ENCODE results near the gene TMEM30B. TPM values are rescaled to one million over a fixed set of nuclear protein-coding genes. Genes with fewer than 3 reads are reported as not detected.

Gene TMEM30B
- total and polyA plus RNA-seq, 2 of the 4 experiments (the other 2 are of a cell fraction) = 0.03 TPM; not detected in 1

GRCh38 chr14:61264010-61264571 lies 17.0 kb downstream of the TMEM30B start:
- H4K20me1 ChIP-seq (ENCODE audit: insufficient read depth, low read length) = no peaks in the 10 kb centered on the region
- no peak overlapping the region for H2BK15ac ChIP-seq (ENCODE audit: low read depth, low read length)
- no peaks in the 10 kb centered on the region for H3K27me3 ChIP-seq (ENCODE audit: control insufficient read depth, insufficient read depth, low read length)
- no peak overlapping the region for H3K4ac ChIP-seq (ENCODE audit: low read depth, low read length)
- no peak overlapping the region for H3K4me2 ChIP-seq (ENCODE audit: low read depth, low read length)
- H3K4me3 ChIP-seq (ENCODE audit: insufficient read depth, low read depth, low read length) = no peak overlapping the region
- dilution Hi-C loops (cut with HindIII; ENCODE audit: low sequenced_read_pairs, unreplicated experiment) = no loop called here
- no peak overlapping the region for H3K9ac ChIP-seq (ENCODE audit: low read depth, low read length)
- H2BK5ac ChIP-seq (ENCODE audit: low read depth, low read length, poor library complexity, severe bottlenecking) = no peak overlapping the region
- no TSS peak for BruUV-seq (replicated peaks)
- no peak overlapping the region for H4K5ac ChIP-seq (ENCODE audit: low read depth, low read length)
- H3K56ac ChIP-seq (ENCODE audit: extremely low read depth, insufficient read depth, low read length) = no peak overlapping the region
- H4K91ac ChIP-seq (ENCODE audit: insufficient read depth, low read depth, low read length) = no peak overlapping the region
- DNase-seq = no peak
- H2BK120ac ChIP-seq (ENCODE audit: low read depth, low read length) = no peak overlapping the region
- H3K36me3 ChIP-seq (ENCODE audit: control insufficient read depth, insufficient read depth, low read length) = no peaks in the 10 kb centered on the region
- ATAC-seq (ENCODE audit: low read depth) = no peak
- H3K9me1 ChIP-seq (ENCODE audit: insufficient read depth, low read length) = peaks cover 7% of the 10 kb centered on the region
- no peak overlapping the region for H3K27ac ChIP-seq (ENCODE audit: insufficient read depth, low read length)
- in situ Hi-C loops (cut with MboI; ENCODE audit: low sequenced_read_pairs) = no loop called here
- peaks cover 13% of the 10 kb centered on the region for H3K4me1 ChIP-seq (ENCODE audit: control insufficient read depth, insufficient read depth, low read length)
- no peak overlapping the region for H2BK20ac ChIP-seq (ENCODE audit: low read depth, low read length)
- ChIA-PET POLR2A (ENCODE audit: unreplicated experiment) (no interaction called here), CTCF (no interaction called here)
- no peak overlapping the region for H2AK5ac ChIP-seq (ENCODE audit: low read depth, low read length)
- no peak overlapping the region for H3K23ac ChIP-seq (ENCODE audit: low read depth, low read length)
- H3K14ac ChIP-seq (replicated peaks; ENCODE audit: low read depth, low read length) = no peak overlapping the region
- no peak overlapping the region for H2AFZ ChIP-seq (replicated peaks; ENCODE audit: low read length, poor library complexity)
- no peaks in the 10 kb centered on the region for H3K9me3 ChIP-seq (ENCODE audit: control insufficient read depth, insufficient read depth, low read length)
- 68% methylated on average over 3 of the region's 4 CpGs; no CpG with 5 or more reads in 1 of the 2 experiments for WGBS, 2 experiments (ENCODE audit: extremely low coverage in 2 of 2, insufficient read length in 1 of 2)
- no peak overlapping the region for H2AK9ac ChIP-seq (replicated peaks; ENCODE audit: low read depth, low read length, poor library complexity)
- H4K8ac ChIP-seq (ENCODE audit: low read depth in 2 of 2, low read length in 2 of 2) = no peak overlapping the region
- no peak for TF ChIP-seq CTCF (conservative IDR thresholded peaks at IDR 0.05; ENCODE audit: low read depth, low read length)
- TF ChIP-seq, protein P1, sequence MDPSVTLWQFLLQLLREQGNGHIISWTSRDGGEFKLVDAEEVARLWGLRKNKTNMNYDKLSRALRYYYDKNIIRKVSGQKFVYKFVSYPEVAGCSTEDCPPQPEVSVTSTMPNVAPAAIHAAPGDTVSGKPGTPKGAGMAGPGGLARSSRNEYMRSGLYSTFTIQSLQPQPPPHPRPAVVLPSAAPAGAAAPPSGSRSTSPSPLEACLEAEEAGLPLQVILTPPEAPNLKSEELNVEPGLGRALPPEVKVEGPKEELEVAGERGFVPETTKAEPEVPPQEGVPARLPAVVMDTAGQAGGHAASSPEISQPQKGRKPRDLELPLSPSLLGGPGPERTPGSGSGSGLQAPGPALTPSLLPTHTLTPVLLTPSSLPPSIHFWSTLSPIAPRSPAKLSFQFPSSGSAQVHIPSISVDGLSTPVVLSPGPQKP (IDR thresholded peaks at IDR 0.05; ENCODE audit: borderline replicate concordance, low read depth, low read length) = no peak
- no peak for TF ChIP-seq MAFK (IDR thresholded peaks at IDR 0.05; ENCODE audit: low read depth, low read length)
- no peak for TF ChIP-seq CEBPB (IDR thresholded peaks at IDR 0.05; ENCODE audit: low read depth, low read length)
- no peak for TF ChIP-seq POLR2A (IDR thresholded peaks at IDR 0.05; ENCODE audit: low read depth, low read length)
- TF ChIP-seq RFX5 (IDR thresholded peaks at IDR 0.05; ENCODE audit: low read depth, low read length) = no peak
- TF ChIP-seq, protein P2, sequence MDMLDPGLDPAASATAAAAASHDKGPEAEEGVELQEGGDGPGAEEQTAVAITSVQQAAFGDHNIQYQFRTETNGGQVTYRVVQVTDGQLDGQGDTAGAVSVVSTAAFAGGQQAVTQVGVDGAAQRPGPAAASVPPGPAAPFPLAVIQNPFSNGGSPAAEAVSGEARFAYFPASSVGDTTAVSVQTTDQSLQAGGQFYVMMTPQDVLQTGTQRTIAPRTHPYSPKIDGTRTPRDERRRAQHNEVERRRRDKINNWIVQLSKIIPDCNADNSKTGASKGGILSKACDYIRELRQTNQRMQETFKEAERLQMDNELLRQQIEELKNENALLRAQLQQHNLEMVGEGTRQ (IDR thresholded peaks at IDR 0.05; ENCODE audit: low read depth, low read length) = no peak
- no peak for TF ChIP-seq SMC3 (IDR thresholded peaks at IDR 0.05; ENCODE audit: low read depth, low read length)
- no peak for TF ChIP-seq BHLHE40 (IDR thresholded peaks at IDR 0.05; ENCODE audit: low read depth, low read length)
- TF ChIP-seq FOS (IDR thresholded peaks at IDR 0.05; ENCODE audit: low read depth, low read length) = no peak
- no peak for TF ChIP-seq MXI1 (IDR thresholded peaks at IDR 0.05; ENCODE audit: borderline replicate concordance, low read depth, low read length)
- no peak for TF ChIP-seq RCOR1 (IDR thresholded peaks at IDR 0.05; ENCODE audit: insufficient replicate concordance, low read length)
- no peak for TF ChIP-seq MAZ (IDR thresholded peaks at IDR 0.05; ENCODE audit: borderline replicate concordance, low read depth, low read length)
- TF ChIP-seq RAD21 (IDR thresholded peaks at IDR 0.05; ENCODE audit: low read length) = no peak
- TF ChIP-seq NFE2L2 (IDR thresholded peaks at IDR 0.05; ENCODE audit: low read depth, low read length) = no peak
- no peak for TF ChIP-seq CHD1 (IDR thresholded peaks at IDR 0.05; ENCODE audit: low read depth, low read length)
- intact Hi-C loops (cut with micrococcal nuclease) = no loop called here
- H3K18ac ChIP-seq (ENCODE audit: low read depth, low read length) = no peak overlapping the region
- H3K79me1 ChIP-seq (ENCODE audit: low read depth in 1 of 2, low read length in 2 of 2) = no peaks in the 10 kb centered on the region

Measured in IMR-90 (cell line).